ENCODE results near the gene PNPO.

- TF ChIP-seq EP300 (conservative IDR thresholded peaks at IDR 0.05; ENCODE audit: poor library complexity, severe bottlenecking): no peak
- no peak for TF ChIP-seq EZH2 (IDR thresholded peaks at IDR 0.05; ENCODE audit: borderline replicate concordance, insufficient read depth, low read length, poor library complexity, severe bottlenecking)
- no peak for TF ChIP-seq POLR2AphosphoS5 (IDR thresholded peaks at IDR 0.05)
- TF ChIP-seq CTCF (IDR thresholded peaks at IDR 0.05; ENCODE audit: poor library complexity, severe bottlenecking): no peak
- no peak for TF ChIP-seq REST (IDR thresholded peaks at IDR 0.05; ENCODE audit: borderline replicate concordance)
- TF ChIP-seq MXI1 (conservative IDR thresholded peaks at IDR 0.05; ENCODE audit: poor library complexity, severe bottlenecking): no peak
Measured at GRCh38 chr17:47995241-47995935, 54.0 kb downstream of the PNPO start.

All from neural cell (in vitro differentiated cells).